HG02981 (cell line): Measurements from ENCODE around the gene IDUA.
"Not testable (repeated sequence)": the region's sequence is repeated elsewhere in the genome, so short reads cannot be mapped to it uniquely, and the experiment has no call there.

Experiments
- ATAC-seq: cut with Tn5 transposase; IDR thresholded peaks from one replicate; pipeline ENCODE4 v1.9.1; 2021; ENCODE audit warnings: mild to moderate bottlenecking, moderate library complexity; ENCODE audit not compliant: unreplicated experiment

IDUA gene

GRCh38 chr4:999240-999863 lies 12.5 kb downstream of the IDUA start:
- ATAC-seq, result not testable (repeated sequence)

DNA sequence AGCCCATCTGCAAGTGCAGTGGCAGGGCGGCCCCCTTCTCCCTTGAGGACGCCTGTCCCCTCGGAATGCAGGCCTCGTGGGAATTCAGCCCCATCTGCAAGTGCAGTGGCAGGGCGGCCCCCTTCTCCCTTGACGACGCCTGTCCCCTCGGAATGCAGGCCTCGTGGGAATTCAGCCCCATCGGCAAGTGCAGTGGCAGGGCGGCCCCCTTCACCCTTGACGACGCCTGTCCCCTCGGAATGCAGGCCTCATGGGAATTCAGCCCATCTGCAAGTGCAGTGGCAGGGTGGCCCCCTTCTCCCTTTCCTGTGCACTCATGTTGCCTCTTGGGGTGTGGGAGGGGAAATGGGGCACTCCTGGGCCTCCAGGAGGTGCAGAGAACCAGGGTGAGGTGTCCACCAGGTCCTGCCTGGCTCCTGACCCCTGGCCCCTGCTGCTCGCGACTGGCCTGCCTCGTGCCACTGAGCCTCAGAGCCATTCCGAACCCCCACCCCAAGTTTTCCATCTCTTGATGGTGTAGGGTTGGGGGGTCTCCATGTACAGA lies 13.1 kb downstream of the IDUA start:
- ATAC-seq, result no peak

DNA sequence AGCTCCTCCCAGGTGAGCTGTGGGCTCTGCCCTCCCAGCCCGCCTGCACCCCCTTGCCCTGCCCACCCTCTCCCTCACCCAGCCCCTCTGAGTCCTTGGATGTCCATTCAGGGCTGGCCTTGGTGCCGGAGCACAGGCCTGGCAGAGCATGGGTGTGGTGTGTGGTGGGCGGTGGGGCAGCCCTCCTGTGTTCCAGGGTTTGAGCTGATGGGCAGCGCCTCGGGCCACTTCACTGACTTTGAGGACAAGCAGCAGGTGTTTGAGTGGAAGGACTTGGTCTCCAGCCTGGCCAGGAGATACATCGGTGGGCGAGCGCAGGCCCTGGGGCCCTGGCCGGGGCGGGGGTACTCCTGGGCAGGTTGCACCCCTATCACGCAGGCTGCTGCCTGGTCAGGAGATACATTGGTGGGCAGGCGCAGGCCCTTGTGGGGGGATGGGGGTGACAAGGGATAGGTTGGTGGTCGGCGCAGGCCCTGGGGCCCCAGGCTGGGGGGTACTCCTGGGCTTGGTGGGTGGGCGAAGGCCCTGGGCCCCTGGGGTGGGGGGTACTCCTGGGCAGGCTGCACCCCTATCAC lies 13.9 kb downstream of the IDUA start:
- ATAC-seq, result no peak

GRCh38 chr4:1001561-1002130 lies 14.8 kb downstream of the IDUA start:
- no peak for ATAC-seq

GRCh38 chr4:1002131-1002630 lies 15.3 kb downstream of the IDUA start:
- ATAC-seq, result no peak

DNA sequence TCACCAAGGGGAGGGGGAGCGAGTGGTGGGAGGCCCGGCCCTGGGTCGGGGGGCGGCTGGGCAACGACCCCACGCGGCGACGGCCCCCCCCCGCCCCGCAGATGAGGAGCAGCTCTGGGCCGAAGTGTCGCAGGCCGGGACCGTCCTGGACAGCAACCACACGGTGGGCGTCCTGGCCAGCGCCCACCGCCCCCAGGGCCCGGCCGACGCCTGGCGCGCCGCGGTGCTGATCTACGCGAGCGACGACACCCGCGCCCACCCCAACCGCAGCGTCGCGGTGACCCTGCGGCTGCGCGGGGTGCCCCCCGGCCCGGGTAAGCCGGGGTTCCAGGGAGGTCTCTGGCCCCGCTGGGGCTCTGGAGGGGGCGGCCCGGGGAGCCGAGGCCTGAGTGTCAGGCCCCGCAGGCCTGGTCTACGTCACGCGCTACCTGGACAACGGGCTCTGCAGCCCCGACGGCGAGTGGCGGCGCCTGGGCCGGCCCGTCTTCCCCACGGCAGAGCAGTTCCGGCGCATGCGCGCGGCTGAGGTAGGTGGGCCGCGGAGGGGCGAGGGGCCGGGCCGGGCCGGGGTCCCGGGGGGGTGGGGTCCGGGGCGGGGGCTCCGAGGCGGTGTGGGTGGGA lies 15.9 kb downstream of the IDUA start:
- ATAC-seq, result no peak

DNA sequence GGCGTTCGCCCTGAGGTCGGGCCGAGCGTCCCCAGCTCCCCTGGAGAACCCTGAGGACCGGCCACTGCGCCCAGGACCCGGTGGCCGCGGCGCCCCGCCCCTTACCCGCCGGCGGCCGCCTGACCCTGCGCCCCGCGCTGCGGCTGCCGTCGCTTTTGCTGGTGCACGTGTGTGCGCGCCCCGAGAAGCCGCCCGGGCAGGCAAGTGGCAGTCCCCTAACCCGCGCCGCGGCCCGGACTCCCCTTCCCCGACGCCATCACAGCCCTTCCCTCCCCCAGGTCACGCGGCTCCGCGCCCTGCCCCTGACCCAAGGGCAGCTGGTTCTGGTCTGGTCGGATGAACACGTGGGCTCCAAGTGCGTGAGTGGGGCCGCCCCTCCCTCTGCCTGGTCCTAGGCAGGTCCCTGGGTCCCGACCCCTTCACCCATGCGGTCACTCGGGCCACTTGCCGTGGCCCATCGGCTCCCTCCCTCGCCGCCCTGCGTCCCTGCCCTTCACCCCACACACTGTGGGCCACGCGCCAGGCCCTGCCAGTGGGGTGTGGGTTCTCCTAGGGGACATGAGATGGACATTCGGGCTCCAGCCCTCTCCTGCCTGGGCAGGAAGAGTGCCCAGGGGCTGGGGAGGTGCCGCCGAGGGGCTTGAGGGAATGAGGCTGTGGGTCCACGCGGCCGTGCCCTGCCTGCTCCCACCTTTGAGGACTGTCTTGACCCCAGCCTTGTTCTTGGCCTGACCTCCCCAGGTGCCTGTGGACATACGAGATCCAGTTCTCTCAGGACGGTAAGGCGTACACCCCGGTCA lies 16.6 kb downstream of the IDUA start:
- no peak for ATAC-seq

DNA sequence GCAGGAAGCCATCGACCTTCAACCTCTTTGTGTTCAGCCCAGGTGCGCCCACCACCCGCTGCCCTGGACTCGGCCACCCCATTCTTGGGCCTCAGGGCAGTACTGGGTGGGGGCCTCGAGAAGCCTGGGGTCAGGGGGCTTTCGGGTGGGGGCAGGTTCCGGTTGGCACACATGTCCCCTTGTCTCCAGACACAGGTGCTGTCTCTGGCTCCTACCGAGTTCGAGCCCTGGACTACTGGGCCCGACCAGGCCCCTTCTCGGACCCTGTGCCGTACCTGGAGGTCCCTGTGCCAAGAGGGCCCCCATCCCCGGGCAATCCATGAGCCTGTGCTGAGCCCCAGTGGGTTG lies 17.2 kb downstream of the IDUA start:
- no peak for ATAC-seq

GRCh38 chr4:1004557-1005485 lies 18.0 kb downstream of the IDUA start:
- ATAC-seq, result no peak

- no peak for ATAC-seq
Measured at GRCh38 chr4:1006856-1007255, 20.0 kb downstream of the IDUA start.

DNA sequence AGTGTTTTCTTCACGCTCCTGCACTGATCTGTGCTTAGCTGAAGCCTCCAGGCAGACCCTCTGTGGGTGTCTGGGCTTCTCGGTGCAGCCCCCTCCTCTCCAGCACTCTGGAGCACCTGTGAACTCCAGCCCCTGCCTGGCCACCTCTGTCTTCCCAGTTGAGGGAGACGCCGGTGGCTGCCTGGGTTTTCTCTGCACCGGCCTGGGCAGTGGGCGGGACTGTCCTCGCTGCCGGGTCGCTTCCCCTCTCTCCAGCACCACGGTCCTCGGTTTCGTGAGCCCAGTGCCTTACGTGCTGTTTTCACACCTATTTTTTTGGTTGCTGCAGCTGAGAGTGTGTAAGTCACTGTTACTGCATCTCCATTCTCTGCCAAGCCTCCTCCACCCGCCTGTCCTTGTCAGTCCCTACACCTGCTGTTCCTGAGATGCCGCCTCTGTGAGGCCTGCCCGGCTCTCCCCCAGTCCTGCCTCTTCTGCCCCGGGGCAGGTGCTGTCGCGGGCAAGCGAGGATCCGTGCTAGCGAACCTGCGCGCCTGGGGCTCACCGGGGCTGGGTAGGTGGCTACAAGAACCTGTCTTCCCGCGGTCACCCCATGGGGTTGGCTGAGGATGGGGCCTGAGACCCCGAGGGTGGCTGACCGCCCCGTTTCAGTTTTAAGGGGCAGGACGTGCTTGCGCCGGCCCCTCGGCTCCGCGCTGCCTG lies 22.1 kb downstream of the IDUA start:
- ATAC-seq, result no peak

GRCh38 chr4:1009542-1010394 lies 22.9 kb downstream of the IDUA start:
- ATAC-seq, result peak; percentile 39

DNA sequence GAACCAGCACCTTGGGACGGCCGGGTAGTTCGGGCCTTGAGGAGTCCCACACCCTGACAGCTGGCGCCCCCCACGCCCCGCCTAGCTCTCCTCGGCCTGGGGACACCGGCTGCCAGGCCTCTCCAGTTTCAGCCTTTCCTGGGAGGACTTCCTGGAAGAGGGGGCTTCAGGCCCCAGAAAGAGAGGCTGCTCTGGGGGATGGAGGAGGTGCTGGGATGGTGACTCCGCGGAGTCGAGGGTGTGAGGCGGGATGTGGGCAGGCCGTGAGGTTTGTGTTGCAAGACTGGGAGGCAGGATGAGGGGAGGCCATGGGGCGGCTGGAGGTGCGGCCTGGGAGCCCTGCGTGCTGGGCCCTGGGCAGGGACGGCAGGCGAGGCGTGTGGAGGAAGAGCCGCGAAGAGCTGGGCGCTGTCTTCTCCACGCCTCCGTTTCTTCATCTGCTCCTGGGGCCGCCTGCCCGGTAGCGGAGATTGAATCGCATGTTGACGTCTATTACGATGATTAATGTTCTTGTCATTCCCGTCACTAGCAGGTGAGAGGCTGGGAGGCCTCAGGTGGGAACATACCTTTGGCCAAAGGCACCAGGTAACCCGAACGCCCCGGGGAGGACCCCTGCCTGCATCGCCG lies 23.7 kb downstream of the IDUA start:
- ATAC-seq, result no peak

DNA sequence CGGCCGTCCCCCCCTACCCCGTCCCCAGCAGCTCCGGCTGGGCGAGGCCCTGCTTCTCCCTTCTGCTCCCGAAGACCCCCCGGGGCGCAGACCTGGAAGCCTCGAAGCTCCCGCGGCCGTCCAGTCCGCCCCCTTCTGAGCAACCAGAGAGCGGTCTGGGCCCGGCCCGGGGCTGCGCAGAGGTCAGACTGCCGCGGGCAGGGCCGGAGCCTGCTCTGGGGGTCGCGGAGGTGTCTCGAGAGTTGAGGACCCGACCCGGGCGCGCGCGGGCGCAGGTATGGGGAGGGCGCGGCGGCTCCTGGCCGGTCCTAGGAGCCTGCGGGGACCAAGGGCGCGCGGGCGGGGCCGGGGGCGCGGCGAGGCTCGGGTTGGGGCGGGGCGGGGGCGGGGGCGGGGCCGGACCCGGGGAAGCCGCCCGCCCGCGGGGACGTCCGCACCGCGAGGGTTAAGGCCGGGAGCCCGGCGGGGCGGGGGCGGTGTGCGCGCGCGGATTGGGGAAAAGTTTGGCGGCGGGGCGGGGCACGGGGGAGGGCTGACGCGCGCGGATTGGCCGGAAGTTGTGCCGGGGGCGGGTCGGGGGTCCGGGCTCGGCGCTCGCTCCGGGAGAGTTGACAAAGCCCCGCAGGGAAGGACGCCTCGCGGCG lies 24.3 kb downstream of the IDUA start, which contains the start of gene FGFRL1:
Gene FGFRL1 (plus strand): TSS at position 605 of the 644 bp plus-strand sequence. CDS start 860 bp downstream, outside the sequence.
- ATAC-seq, result peak; percentile 36

DNA sequence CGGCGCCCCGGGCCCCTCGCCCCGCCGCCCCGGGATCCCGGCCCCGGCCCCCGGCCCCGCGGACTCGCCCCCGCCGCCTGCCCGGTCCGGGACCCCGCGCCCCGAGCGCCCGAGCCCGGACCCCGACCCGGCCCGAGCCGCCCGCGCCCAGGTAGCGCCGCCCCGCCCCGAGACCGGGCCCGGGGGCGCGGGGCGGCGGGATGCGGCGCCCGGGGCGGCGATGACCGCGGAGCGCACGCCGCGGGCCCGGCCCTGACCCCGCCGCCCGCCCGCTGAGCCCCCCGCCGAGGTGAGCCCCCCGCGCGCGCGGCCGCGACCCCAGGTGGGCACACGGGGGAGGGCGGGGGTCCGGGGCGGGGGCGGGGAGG lies 24.8 kb downstream of the IDUA start:
- ATAC-seq, result no peak

- no peak for ATAC-seq
Measured at GRCh38 chr4:1012034-1012739, 25.3 kb downstream of the IDUA start.
